Measurements from ENCODE around the gene CACNG8.
"Not testable (repeated sequence)": the region's sequence is repeated elsewhere in the genome, so short reads cannot be mapped to it uniquely, and the experiment has no call there.

The CACNG8 gene

GRCh38 chr19:53962887-53963431 lies at the start of gene CACNG8:
Gene CACNG8, plus strand, starts transcription at chr19:53962937.
- DNase-seq = no peak

- DNase-seq = no peak
These were observed 47.7 kb upstream of the CACNG8 start for GRCh38 chr19:53915000-53915399.

GRCh38 chr19:53916004-53916403 lies 46.7 kb upstream of the CACNG8 start:
- no peak for DNase-seq

GRCh38 chr19:53917356-53917755 lies 45.4 kb upstream of the CACNG8 start:
- no peak for DNase-seq

- no peak for DNase-seq
These were observed 35.0 kb upstream of the CACNG8 start for GRCh38 chr19:53927739-53928138.

- no peak for DNase-seq
These were observed 26.7 kb upstream of the CACNG8 start for GRCh38 chr19:53936029-53936428.

- DNase-seq = no peak
These were observed 20.5 kb upstream of the CACNG8 start for GRCh38 chr19:53942001-53942786.

GRCh38 chr19:53944416-53944815 lies 18.3 kb upstream of the CACNG8 start:
- DNase-seq = no peak

- DNase-seq = no peak
These were observed 17.8 kb upstream of the CACNG8 start for GRCh38 chr19:53944933-53945332.

GRCh38 chr19:53945441-53945840 lies 17.3 kb upstream of the CACNG8 start:
- no peak for DNase-seq

GRCh38 chr19:53945998-53946397 lies 16.7 kb upstream of the CACNG8 start:
- DNase-seq = no peak

GRCh38 chr19:53947624-53948023 lies 15.1 kb upstream of the CACNG8 start:
- no peak for DNase-seq

- DNase-seq = not testable (repeated sequence)
These were observed 14.1 kb upstream of the CACNG8 start for GRCh38 chr19:53948611-53949010.

- DNase-seq = no peak
These were observed 11.3 kb upstream of the CACNG8 start for GRCh38 chr19:53951436-53951835.

- DNase-seq = no peak
These were observed 10.8 kb upstream of the CACNG8 start for GRCh38 chr19:53951947-53952346.

GRCh38 chr19:53953383-53953782 lies 9.4 kb upstream of the CACNG8 start:
- no peak for DNase-seq

- no peak for DNase-seq
These were observed 5.1 kb upstream of the CACNG8 start for GRCh38 chr19:53957448-53958167.

- DNase-seq = no peak
These were observed 4.6 kb upstream of the CACNG8 start for GRCh38 chr19:53958168-53958571.

- no peak for DNase-seq
These were observed 3.6 kb upstream of the CACNG8 start for GRCh38 chr19:53958823-53959757.

- no peak for DNase-seq
These were observed 2.5 kb upstream of the CACNG8 start for GRCh38 chr19:53960187-53960586.

GRCh38 chr19:53960886-53961285 lies 1.9 kb upstream of the CACNG8 start:
- no peak for DNase-seq

- no peak for DNase-seq
These were observed 997 bp upstream of the CACNG8 start for GRCh38 chr19:53961523-53962356.

Measured in stimulated activated CD4-positive, alpha-beta T cell treated with anti-CD3 and anti-CD28 coated beads, Interleukin-12 subunit alpha, Interleukin-12 subunit beta, amount 100 ng/mL, for 4 hours (primary cell).